ENCODE measurements around the gene RELN. TPM values are rescaled to one million over a fixed set of nuclear protein-coding genes. Genes with fewer than 3 reads are reported as not detected.

Gene RELN
- total RNA-seq, 2 donors from 2014 or later: 6.9 to 8.0 TPM

DNA sequence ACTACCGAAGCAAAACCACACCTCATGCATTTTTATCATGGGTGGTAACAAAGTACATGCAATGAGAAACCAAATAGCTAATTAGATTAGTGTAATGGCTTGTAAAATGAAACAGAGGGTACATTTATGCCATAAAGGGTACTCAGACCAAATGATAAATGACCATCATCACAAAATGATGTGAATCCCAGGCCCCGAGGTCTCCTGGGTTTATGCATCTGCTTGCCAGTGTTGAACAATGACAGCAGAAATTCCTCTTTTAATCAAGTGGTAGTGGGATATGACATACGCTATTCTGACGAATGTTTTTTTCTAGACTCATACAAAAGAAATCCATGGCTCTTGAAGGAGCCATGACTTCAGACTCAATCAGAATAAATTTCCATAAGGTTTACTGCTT, 293.9 kb downstream of the RELN start:
- Histone ChIP-seq H3K27ac (no peak overlapping the region), H3K4me3 (no peak overlapping the region), H3K4me1 (no peaks in the 10 kb centered on the region), H3K36me3 (no peaks in the 10 kb centered on the region), H3K27me3 (no peaks in the 10 kb centered on the region), H3K9me3 (no peaks in the 10 kb centered on the region)
- TF ChIP-seq, protein P1, sequence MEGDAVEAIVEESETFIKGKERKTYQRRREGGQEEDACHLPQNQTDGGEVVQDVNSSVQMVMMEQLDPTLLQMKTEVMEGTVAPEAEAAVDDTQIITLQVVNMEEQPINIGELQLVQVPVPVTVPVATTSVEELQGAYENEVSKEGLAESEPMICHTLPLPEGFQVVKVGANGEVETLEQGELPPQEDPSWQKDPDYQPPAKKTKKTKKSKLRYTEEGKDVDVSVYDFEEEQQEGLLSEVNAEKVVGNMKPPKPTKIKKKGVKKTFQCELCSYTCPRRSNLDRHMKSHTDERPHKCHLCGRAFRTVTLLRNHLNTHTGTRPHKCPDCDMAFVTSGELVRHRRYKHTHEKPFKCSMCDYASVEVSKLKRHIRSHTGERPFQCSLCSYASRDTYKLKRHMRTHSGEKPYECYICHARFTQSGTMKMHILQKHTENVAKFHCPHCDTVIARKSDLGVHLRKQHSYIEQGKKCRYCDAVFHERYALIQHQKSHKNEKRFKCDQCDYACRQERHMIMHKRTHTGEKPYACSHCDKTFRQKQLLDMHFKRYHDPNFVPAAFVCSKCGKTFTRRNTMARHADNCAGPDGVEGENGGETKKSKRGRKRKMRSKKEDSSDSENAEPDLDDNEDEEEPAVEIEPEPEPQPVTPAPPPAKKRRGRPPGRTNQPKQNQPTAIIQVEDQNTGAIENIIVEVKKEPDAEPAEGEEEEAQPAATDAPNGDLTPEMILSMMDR (IDR thresholded peaks at IDR 0.05): no peak
- DNase-seq (ENCODE audit: low spot score): no peak

DNA sequence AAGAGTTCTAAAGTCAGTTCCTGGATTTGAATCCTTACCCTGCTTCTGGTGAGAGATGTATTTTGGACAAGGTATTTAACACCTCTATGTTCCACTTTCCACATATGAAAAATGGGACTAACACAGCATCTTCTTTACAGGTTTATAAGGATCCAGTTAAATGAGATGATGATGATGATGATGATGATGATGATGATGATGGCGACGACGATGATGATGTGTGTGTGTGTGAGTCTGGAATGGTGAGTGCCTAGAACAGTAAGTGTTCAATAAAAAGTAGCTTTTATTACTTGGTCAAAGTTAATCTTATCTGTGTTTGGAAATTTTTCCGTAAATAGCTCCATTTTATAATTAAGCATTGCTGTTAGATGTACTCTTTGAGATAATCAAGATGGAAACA, 295.2 kb downstream of the RELN start:
- Histone ChIP-seq H3K4me1 (no peaks in the 10 kb centered on the region), H3K9me3 (no peaks in the 10 kb centered on the region), H3K27me3 (no peaks in the 10 kb centered on the region), H3K4me3 (no peak overlapping the region), H3K27ac (no peak overlapping the region), H3K36me3 (no peaks in the 10 kb centered on the region)
- DNase-seq (ENCODE audit: low spot score): no peak
- TF ChIP-seq, protein P1 (IDR thresholded peaks at IDR 0.05): no peak

GRCh38 chr7:103691291-103691690, 298.2 kb downstream of the RELN start:
- TF ChIP-seq, protein P1 (IDR thresholded peaks at IDR 0.05): no peak
- Histone ChIP-seq H3K36me3 (no peaks in the 10 kb centered on the region), H3K4me3 (no peak overlapping the region), H3K9me3 (no peaks in the 10 kb centered on the region), H3K27ac (no peak overlapping the region), H3K27me3 (no peaks in the 10 kb centered on the region), H3K4me1 (no peaks in the 10 kb centered on the region)
- no peak for DNase-seq (ENCODE audit: low spot score)

DNA sequence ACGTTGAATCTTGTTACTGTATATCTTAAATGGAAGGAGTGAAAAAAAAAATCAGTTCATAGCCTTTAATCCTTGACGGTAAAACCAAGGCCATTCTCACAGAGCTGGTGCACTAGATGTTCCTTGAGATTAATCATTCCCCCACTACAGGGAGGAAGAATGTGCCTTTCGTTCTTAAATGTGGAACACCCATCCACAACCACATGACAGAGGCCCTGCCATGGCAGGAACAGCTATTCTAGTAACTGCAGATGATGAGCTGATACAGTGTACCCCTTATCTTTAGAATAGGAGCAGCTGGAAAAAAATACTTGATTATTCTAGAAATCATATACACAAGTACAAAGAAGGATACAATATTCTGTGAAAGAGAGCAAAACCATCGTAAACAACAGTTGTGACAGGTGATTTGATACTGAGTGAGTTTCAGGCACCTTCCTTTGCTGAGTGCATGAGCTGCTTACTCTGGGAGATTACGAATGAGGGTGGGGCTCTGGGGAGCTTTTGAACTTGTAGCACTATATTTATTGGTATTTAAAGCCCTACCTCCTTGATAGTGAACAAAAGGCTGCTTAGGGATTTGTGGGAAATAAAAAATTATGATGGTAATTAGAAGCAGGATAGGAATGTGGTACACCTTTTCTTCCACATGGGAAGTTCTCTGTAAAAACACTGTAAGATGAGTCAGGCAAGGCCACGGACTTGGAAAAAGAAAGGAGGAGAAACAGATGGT, 299.1 kb downstream of the RELN start:
- H3K9me3 ChIP-seq: no peaks in the 10 kb centered on the region
- DNase-seq (ENCODE audit: low spot score): no peak
- H3K27ac ChIP-seq: no peak overlapping the region
- no peaks in the 10 kb centered on the region for H3K36me3 ChIP-seq
- no peak overlapping the region for H3K4me3 ChIP-seq
- H3K27me3 ChIP-seq: no peaks in the 10 kb centered on the region
- TF ChIP-seq, protein P1 (IDR thresholded peaks at IDR 0.05): no peak
- H3K4me1 ChIP-seq: no peaks in the 10 kb centered on the region

DNA sequence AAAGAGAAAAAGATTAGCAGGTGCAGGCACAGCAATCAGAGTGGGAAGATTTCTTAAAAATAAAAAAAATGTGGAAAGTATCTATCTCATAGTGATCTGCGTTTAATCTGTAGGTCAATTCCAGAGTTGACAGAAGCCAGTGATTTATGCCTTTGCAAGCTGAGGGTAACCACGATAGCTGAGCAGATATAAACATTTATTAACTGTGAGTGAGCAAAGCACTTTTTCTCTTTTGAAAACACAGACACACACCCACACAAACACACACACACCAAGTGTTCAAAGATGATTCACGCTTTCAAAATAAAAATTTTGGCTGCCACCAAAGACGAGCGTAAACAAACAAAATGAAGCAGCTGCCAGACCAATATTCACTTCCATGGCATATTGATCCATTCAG, 300.2 kb downstream of the RELN start:
- no peaks in the 10 kb centered on the region for H3K36me3 ChIP-seq
- TF ChIP-seq, protein P1 (IDR thresholded peaks at IDR 0.05): no peak
- H3K27ac ChIP-seq: no peak overlapping the region
- H3K4me3 ChIP-seq: no peak overlapping the region
- H3K9me3 ChIP-seq: no peaks in the 10 kb centered on the region
- H3K27me3 ChIP-seq: no peaks in the 10 kb centered on the region
- no peaks in the 10 kb centered on the region for H3K4me1 ChIP-seq
- no peak for DNase-seq (ENCODE audit: low spot score)

- Histone ChIP-seq H3K9me3 (no peaks in the 10 kb centered on the region), H3K27ac (no peak overlapping the region), H3K36me3 (no peaks in the 10 kb centered on the region), H3K4me1 (no peaks in the 10 kb centered on the region), H3K27me3 (no peaks in the 10 kb centered on the region), H3K4me3 (no peak overlapping the region)
- no peak for DNase-seq (ENCODE audit: low spot score)
- TF ChIP-seq, protein P1 (IDR thresholded peaks at IDR 0.05): no peak
Measured at GRCh38 chr7:103687951-103688350, 301.5 kb downstream of the RELN start.
